HL-60 (cell line): Measurements from ENCODE around the gene BCL11A.

Experiments used
- POLR2AphosphoS5 ChIP-seq: IDR thresholded peaks from 2 replicates; pipeline ENCODE4 v1.6.1; 2012; ENCODE audit warnings: low read depth
- TF ChIP-seq, protein P1 (sequence below): IDR thresholded peaks from one replicate; pipeline ENCODE4 v1.5.1; 2011; ENCODE audit warnings: low read length, control low read depth, inconsistent platforms; ENCODE audit not compliant: insufficient read depth

DNA sequence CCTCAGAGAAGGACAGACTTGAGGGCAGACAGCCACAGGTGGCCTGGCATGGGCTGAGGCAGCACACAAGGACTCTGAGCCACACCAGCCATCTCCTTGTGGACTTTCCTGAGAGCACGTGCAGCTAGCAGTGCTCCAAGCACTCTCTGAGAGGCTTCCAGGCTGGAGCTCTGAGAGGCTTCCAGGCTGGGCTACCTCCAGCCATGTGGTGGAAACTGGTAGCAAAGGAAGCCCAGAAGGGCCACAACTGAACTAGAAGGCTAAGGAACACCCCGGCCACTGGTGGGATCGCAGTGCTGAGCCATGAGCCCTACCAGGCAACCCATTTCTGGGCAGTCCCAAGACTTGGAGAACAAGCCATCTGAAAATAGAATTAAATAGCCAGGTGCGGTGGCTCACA, 39.5 kb downstream of the BCL11A start:
- TF ChIP-seq, protein P1, sequence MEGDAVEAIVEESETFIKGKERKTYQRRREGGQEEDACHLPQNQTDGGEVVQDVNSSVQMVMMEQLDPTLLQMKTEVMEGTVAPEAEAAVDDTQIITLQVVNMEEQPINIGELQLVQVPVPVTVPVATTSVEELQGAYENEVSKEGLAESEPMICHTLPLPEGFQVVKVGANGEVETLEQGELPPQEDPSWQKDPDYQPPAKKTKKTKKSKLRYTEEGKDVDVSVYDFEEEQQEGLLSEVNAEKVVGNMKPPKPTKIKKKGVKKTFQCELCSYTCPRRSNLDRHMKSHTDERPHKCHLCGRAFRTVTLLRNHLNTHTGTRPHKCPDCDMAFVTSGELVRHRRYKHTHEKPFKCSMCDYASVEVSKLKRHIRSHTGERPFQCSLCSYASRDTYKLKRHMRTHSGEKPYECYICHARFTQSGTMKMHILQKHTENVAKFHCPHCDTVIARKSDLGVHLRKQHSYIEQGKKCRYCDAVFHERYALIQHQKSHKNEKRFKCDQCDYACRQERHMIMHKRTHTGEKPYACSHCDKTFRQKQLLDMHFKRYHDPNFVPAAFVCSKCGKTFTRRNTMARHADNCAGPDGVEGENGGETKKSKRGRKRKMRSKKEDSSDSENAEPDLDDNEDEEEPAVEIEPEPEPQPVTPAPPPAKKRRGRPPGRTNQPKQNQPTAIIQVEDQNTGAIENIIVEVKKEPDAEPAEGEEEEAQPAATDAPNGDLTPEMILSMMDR: no peak
- no peak for TF ChIP-seq POLR2AphosphoS5
